HepG2 (cell line): ENCODE results near the gene SMAD7. TPM values are rescaled to one million over a fixed set of nuclear protein-coding genes. Genes with fewer than 3 reads are reported as not detected.

ENCODE experiments used
- CBX5 ChIP-seq: sonication (generic); formaldehyde crosslinking; IDR thresholded peaks from 2 replicates; pipeline ENCODE4 v1.4.0; 2020; ENCODE audit warnings: missing genetic modification reagents, borderline replicate concordance
- DPF2 ChIP-seq: sonication (generic); formaldehyde crosslinking; IDR thresholded peaks from 2 replicates; pipeline ENCODE4 v1.4.0; 2020; ENCODE audit warnings: mild to moderate bottlenecking, low read depth, missing genetic modification reagents, borderline replicate concordance
- ELF3 ChIP-seq: IDR thresholded peaks from 2 replicates; pipeline ENCODE4 v1.6.1; 2016; ENCODE audit warnings: missing genetic modification reagents, missing compliant biosample characterization
- MBD4 ChIP-seq: IDR thresholded peaks from 2 replicates; pipeline ENCODE4 v1.6.1; 2012; ENCODE audit warnings: low read length, inconsistent platforms, borderline replicate concordance
- MTA1 ChIP-seq: sonication (generic); formaldehyde crosslinking; IDR thresholded peaks from 2 replicates; pipeline ENCODE4 v1.4.0; 2020; ENCODE audit warnings: missing genetic modification reagents, mild to moderate bottlenecking, borderline replicate concordance
- ZNF556 ChIP-seq: sonication (generic); formaldehyde crosslinking; IDR thresholded peaks from 2 replicates; pipeline ENCODE4 v1.4.0; 2020; ENCODE audit warnings: mild to moderate bottlenecking, missing genetic modification reagents, borderline replicate concordance
- ZNF614 ChIP-seq: IDR thresholded peaks from 2 replicates; pipeline ENCODE4 v1.6.1; 2018; ENCODE audit warnings: missing biosample characterization, missing genetic modification reagents, inconsistent platforms, borderline replicate concordance
- polyA plus RNA-seq, 8 experiments: library from polyadenylated mRNA; depleted of rRNA in 3 of 8; stranded (reverse) in 7 of 8; unstranded in 1 of 8; fragments of >200 nt; fragmentation: Illumina TruSeq in 4 of 8; extraction: Trizol in 4 of 8; gene quantifications; 2 replicates each; pipeline versions ENCODE4 v1.2.1 to v1.2.3, GENCODE V29; 2011 to 2016; ENCODE audit warnings: low read depth in 4 of 8, missing spikeins in 1 of 8, mixed read lengths in 1 of 8; ENCODE audit not compliant: insufficient read depth in 1 of 8
- total RNA-seq, 5 experiments: library from RNA; depleted of rRNA; stranded (reverse); fragments of >200 nt; fragmentation: Illumina TruSeq; extraction: Trizol; gene quantifications; 2 replicates each; pipeline ENCODE4 v1.2.3, GENCODE V29; 2016; ENCODE audit warnings: low read depth in 1 of 5
- TF ChIP-seq, protein P1 (sequence below): IDR thresholded peaks from 2 replicates; pipeline ENCODE4 v1.6.1; 2016; ENCODE audit warnings: control low read depth
- TF ChIP-seq, protein P2 (sequence below), 2 experiments: sonication (generic) in 1 of 2; formaldehyde crosslinking in 1 of 2; IDR thresholded peaks; 2 replicates each; pipeline versions ENCODE4 v1.6.1 to v1.9.0; 2014 to 2022; ENCODE audit warnings: antibody characterized with exemption in 1 of 2, borderline replicate concordance in 1 of 2, inconsistent platforms in 1 of 2, low read depth in 1 of 2, missing genetic modification reagents in 1 of 2
- TF ChIP-seq, protein P3 (sequence below): sonication (generic); formaldehyde crosslinking; IDR thresholded peaks from 2 replicates; pipeline ENCODE4 v1.5.1; 2020; ENCODE audit warnings: mild to moderate bottlenecking, missing genetic modification reagents, moderate library complexity
- TF ChIP-seq, protein P4 (sequence below): sonication (generic); formaldehyde crosslinking; IDR thresholded peaks from 2 replicates; pipeline ENCODE4 v1.5.1; 2020; ENCODE audit warnings: mild to moderate bottlenecking, missing genetic modification reagents, moderate library complexity

Gene SMAD7
- total and polyA plus RNA-seq, 2 of the 13 experiments (the other 11 are each of a cell fraction or from before 2014, with no cell fraction given), result 17.4 to 24.7 TPM

DNA sequence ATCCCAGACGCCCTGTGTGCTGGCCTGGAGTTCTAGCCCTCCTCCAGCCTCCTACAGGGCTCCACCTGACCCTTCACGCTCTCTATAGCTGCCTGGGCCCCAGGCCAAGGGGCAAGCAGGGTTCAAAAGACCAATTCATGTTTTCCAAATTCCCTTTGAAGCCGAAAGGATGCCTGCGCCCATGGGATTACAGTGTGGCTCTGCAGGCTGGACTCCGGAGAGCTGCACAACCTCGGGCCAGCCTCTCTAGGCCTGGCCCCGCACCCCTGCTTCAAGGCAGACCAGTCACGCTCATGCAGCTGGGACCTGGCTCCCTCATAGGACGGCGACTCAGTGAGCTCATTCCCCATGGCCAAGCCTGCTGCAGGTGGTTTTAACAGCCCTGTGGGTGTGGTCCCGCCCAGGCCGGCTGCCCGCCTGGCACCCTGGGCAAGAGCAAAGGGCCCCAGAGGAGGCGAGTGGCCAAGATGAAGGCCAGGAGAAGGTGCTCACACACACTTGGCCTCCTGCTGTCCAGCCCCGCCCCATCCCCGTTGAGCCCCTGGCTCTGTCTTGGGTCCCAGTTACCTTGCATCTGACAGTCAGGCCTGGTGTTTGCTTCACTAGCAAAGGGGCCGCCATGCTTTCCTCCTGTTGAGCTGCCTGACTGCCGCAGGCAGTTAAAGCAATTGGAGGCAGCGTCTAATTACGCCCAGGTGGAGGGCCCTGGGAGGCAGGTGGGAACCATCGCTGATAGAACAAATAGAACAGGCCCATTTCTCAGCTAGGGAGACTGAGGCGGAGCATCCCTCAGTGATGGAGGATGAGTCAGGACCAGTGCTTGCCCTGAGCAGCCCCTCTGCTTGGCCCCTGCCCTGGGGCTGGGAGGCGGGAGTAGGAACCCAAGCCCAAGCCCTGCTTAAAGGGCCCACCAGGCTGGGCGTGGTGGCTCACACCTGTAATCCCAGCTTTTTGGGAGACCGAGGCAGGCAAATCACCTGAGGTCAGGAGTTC, 56.9 kb downstream of the SMAD7 start (continued):
- TF ChIP-seq CBX5, result peak; percentile 66; the same call in 1 of the 2 replicates
- TF ChIP-seq, protein P1, sequence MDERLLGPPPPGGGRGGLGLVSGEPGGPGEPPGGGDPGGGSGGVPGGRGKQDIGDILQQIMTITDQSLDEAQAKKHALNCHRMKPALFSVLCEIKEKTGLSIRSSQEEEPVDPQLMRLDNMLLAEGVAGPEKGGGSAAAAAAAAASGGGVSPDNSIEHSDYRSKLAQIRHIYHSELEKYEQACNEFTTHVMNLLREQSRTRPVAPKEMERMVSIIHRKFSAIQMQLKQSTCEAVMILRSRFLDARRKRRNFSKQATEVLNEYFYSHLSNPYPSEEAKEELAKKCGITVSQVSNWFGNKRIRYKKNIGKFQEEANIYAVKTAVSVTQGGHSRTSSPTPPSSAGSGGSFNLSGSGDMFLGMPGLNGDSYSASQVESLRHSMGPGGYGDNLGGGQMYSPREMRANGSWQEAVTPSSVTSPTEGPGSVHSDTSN (CRISPR knock-in tag), result no peak
- TF ChIP-seq ZNF556 (CRISPR knock-in tag), result no peak
- TF ChIP-seq DPF2 (CRISPR knock-in tag), result peak; percentile 69
- TF ChIP-seq, protein P2, sequence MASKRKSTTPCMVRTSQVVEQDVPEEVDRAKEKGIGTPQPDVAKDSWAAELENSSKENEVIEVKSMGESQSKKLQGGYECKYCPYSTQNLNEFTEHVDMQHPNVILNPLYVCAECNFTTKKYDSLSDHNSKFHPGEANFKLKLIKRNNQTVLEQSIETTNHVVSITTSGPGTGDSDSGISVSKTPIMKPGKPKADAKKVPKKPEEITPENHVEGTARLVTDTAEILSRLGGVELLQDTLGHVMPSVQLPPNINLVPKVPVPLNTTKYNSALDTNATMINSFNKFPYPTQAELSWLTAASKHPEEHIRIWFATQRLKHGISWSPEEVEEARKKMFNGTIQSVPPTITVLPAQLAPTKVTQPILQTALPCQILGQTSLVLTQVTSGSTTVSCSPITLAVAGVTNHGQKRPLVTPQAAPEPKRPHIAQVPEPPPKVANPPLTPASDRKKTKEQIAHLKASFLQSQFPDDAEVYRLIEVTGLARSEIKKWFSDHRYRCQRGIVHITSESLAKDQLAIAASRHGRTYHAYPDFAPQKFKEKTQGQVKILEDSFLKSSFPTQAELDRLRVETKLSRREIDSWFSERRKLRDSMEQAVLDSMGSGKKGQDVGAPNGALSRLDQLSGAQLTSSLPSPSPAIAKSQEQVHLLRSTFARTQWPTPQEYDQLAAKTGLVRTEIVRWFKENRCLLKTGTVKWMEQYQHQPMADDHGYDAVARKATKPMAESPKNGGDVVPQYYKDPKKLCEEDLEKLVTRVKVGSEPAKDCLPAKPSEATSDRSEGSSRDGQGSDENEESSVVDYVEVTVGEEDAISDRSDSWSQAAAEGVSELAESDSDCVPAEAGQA (IDR thresholded peaks at IDR 0.05; ENCODE audit: low read depth), result peak; percentile 42; the same call in 1 of the 2 replicates
- TF ChIP-seq, protein P2 (CRISPR knock-in tag; IDR thresholded peaks at IDR 0.05; ENCODE audit: borderline replicate concordance), result no peak
- TF ChIP-seq MBD4, result no peak
- TF ChIP-seq ELF3 (CRISPR knock-in tag), result peak; percentile 58; the same call in 1 of the 2 replicates
- TF ChIP-seq, protein P3, sequence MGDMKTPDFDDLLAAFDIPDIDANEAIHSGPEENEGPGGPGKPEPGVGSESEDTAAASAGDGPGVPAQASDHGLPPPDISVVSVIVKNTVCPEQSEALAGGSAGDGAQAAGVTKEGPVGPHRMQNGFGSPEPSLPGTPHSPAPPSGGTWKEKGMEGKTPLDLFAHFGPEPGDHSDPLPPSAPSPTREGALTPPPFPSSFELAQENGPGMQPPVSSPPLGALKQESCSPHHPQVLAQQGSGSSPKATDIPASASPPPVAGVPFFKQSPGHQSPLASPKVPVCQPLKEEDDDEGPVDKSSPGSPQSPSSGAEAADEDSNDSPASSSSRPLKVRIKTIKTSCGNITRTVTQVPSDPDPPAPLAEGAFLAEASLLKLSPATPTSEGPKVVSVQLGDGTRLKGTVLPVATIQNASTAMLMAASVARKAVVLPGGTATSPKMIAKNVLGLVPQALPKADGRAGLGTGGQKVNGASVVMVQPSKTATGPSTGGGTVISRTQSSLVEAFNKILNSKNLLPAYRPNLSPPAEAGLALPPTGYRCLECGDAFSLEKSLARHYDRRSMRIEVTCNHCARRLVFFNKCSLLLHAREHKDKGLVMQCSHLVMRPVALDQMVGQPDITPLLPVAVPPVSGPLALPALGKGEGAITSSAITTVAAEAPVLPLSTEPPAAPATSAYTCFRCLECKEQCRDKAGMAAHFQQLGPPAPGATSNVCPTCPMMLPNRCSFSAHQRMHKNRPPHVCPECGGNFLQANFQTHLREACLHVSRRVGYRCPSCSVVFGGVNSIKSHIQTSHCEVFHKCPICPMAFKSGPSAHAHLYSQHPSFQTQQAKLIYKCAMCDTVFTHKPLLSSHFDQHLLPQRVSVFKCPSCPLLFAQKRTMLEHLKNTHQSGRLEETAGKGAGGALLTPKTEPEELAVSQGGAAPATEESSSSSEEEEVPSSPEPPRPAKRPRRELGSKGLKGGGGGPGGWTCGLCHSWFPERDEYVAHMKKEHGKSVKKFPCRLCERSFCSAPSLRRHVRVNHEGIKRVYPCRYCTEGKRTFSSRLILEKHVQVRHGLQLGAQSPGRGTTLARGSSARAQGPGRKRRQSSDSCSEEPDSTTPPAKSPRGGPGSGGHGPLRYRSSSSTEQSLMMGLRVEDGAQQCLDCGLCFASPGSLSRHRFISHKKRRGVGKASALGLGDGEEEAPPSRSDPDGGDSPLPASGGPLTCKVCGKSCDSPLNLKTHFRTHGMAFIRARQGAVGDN (CRISPR knock-in tag), result peak; percentile 98
- TF ChIP-seq ZNF614, result peak; percentile 67; the same call in 1 of the 2 replicates
- peak; percentile 63; the same call in 1 of the 2 replicates for TF ChIP-seq MTA1 (CRISPR knock-in tag)
- TF ChIP-seq, protein P4, sequence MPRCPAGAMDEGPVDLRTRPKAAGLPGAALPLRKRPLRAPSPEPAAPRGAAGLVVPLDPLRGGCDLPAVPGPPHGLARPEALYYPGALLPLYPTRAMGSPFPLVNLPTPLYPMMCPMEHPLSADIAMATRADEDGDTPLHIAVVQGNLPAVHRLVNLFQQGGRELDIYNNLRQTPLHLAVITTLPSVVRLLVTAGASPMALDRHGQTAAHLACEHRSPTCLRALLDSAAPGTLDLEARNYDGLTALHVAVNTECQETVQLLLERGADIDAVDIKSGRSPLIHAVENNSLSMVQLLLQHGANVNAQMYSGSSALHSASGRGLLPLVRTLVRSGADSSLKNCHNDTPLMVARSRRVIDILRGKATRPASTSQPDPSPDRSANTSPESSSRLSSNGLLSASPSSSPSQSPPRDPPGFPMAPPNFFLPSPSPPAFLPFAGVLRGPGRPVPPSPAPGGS, result no peak
